ENCODE measurements around the gene PPIL4.
"Not testable (repeated sequence)": the region's sequence is repeated elsewhere in the genome, so short reads cannot be mapped to it uniquely, and the experiment has no call there.

PPIL4 gene

GRCh38 chr6:149500096-149500495 lies 45.7 kb downstream of the PPIL4 start:
- H3F3A ChIP-seq (ENCODE audit: control insufficient read depth, insufficient read depth), result peaks cover 14% of the 10 kb centered on the region
- H3K4me1 ChIP-seq (ENCODE audit: control insufficient read depth, low read length), result peaks cover 32% of the 10 kb centered on the region
- H4K20me1 ChIP-seq (ENCODE audit: control insufficient read depth, insufficient read depth, low read depth, low read length), result no peaks in the 10 kb centered on the region
- TF ChIP-seq EZH2phosphoT487 (IDR thresholded peaks at IDR 0.05; ENCODE audit: borderline replicate concordance, low read length), result no peak
- no peak for TF ChIP-seq CTCF (IDR thresholded peaks at IDR 0.05; ENCODE audit: low read depth, low read length, poor library complexity, severe bottlenecking)
- H3K9me3 ChIP-seq (ENCODE audit: control insufficient read depth, insufficient read depth, low read length), result no peaks in the 10 kb centered on the region
- H3K36me3 ChIP-seq (ENCODE audit: control insufficient read depth, low read length), result no peaks in the 10 kb centered on the region
- H3K9me2 ChIP-seq (replicated peaks; ENCODE audit: control insufficient read depth, low read length), result no peaks in the 10 kb centered on the region
- no peak overlapping the region for H3K4me2 ChIP-seq (ENCODE audit: low read length)
- H3K79me2 ChIP-seq (ENCODE audit: control insufficient read depth, low read length), result no peaks in the 10 kb centered on the region
- no peaks in the 10 kb centered on the region for H3K27me3 ChIP-seq (ENCODE audit: control insufficient read depth, low read length)
- H3K4me3 ChIP-seq (ENCODE audit: low read length), result no peak overlapping the region
- H3K27ac ChIP-seq (ENCODE audit: low read depth, low read length), result no peak overlapping the region

- Histone ChIP-seq H3K27ac (ENCODE audit: low read depth, low read length) (no peak overlapping the region), H3K4me3 (ENCODE audit: low read length) (no peak overlapping the region), H3K9me2 (replicated peaks; ENCODE audit: control insufficient read depth, low read length) (no peaks in the 10 kb centered on the region), H3K4me1 (ENCODE audit: control insufficient read depth, low read length) (peaks cover 42% of the 10 kb centered on the region), H3K36me3 (ENCODE audit: control insufficient read depth, low read length) (no peaks in the 10 kb centered on the region), H3F3A (ENCODE audit: control insufficient read depth, insufficient read depth) (peaks cover 11% of the 10 kb centered on the region), H3K27me3 (ENCODE audit: control insufficient read depth, low read length) (no peaks in the 10 kb centered on the region), H3K4me2 (ENCODE audit: low read length) (no peak overlapping the region), H3K79me2 (ENCODE audit: control insufficient read depth, low read length) (no peaks in the 10 kb centered on the region), H3K9me3 (ENCODE audit: control insufficient read depth, insufficient read depth, low read length) (no peaks in the 10 kb centered on the region), H4K20me1 (ENCODE audit: control insufficient read depth, insufficient read depth, low read depth, low read length) (no peaks in the 10 kb centered on the region)
- TF ChIP-seq EZH2phosphoT487 (IDR thresholded peaks at IDR 0.05; ENCODE audit: borderline replicate concordance, low read length) (no peak), CTCF (IDR thresholded peaks at IDR 0.05; ENCODE audit: low read depth, low read length, poor library complexity, severe bottlenecking) (no peak)
These were observed 46.8 kb downstream of the PPIL4 start for GRCh38 chr6:149499066-149499465.

GRCh38 chr6:149497365-149497764 lies 48.5 kb downstream of the PPIL4 start:
- H3F3A ChIP-seq (ENCODE audit: control insufficient read depth, insufficient read depth), result peaks cover 6% of the 10 kb centered on the region; the same call in 1 of the 2 replicates
- H3K4me1 ChIP-seq (ENCODE audit: control insufficient read depth, low read length), result peaks cover 47% of the 10 kb centered on the region
- TF ChIP-seq CTCF (IDR thresholded peaks at IDR 0.05; ENCODE audit: low read depth, low read length, poor library complexity, severe bottlenecking), result no peak
- no peak overlapping the region for H3K4me3 ChIP-seq (ENCODE audit: low read length)
- no peak overlapping the region for H3K4me2 ChIP-seq (ENCODE audit: low read length)
- no peaks in the 10 kb centered on the region for H3K36me3 ChIP-seq (ENCODE audit: control insufficient read depth, low read length)
- no peaks in the 10 kb centered on the region for H3K9me3 ChIP-seq (ENCODE audit: control insufficient read depth, insufficient read depth, low read length)
- H4K20me1 ChIP-seq (ENCODE audit: control insufficient read depth, insufficient read depth, low read depth, low read length), result no peaks in the 10 kb centered on the region
- no peaks in the 10 kb centered on the region for H3K27me3 ChIP-seq (ENCODE audit: control insufficient read depth, low read length)
- H3K27ac ChIP-seq (ENCODE audit: low read depth, low read length), result no peak overlapping the region
- H3K9me2 ChIP-seq (replicated peaks; ENCODE audit: control insufficient read depth, low read length), result no peaks in the 10 kb centered on the region
- no peaks in the 10 kb centered on the region for H3K79me2 ChIP-seq (ENCODE audit: control insufficient read depth, low read length)

- not testable (repeated sequence) for H3K27me3 ChIP-seq (ENCODE audit: control insufficient read depth, low read length); H3K36me3 ChIP-seq (ENCODE audit: control insufficient read depth, low read length); H3K27ac ChIP-seq (ENCODE audit: low read depth, low read length); H3K4me3 ChIP-seq (ENCODE audit: low read length); H3F3A ChIP-seq (ENCODE audit: control insufficient read depth, insufficient read depth); H4K20me1 ChIP-seq (ENCODE audit: control insufficient read depth, insufficient read depth, low read depth, low read length); H3K9me2 ChIP-seq (replicated peaks; ENCODE audit: control insufficient read depth, low read length); H3K79me2 ChIP-seq (ENCODE audit: control insufficient read depth, low read length); H3K4me2 ChIP-seq (ENCODE audit: low read length); H3K9me3 ChIP-seq (ENCODE audit: control insufficient read depth, insufficient read depth, low read length)
- H3K4me1 ChIP-seq (ENCODE audit: control insufficient read depth, low read length), result peaks cover 47% of the 10 kb centered on the region
These were observed 49.2 kb downstream of the PPIL4 start for GRCh38 chr6:149496597-149496996.

- H3F3A ChIP-seq (ENCODE audit: control insufficient read depth, insufficient read depth); H3K9me2 ChIP-seq (replicated peaks; ENCODE audit: control insufficient read depth, low read length); H3K27me3 ChIP-seq (ENCODE audit: control insufficient read depth, low read length); H3K36me3 ChIP-seq (ENCODE audit: control insufficient read depth, low read length); H3K9me3 ChIP-seq (ENCODE audit: control insufficient read depth, insufficient read depth, low read length); H3K79me2 ChIP-seq (ENCODE audit: control insufficient read depth, low read length); H4K20me1 ChIP-seq (ENCODE audit: control insufficient read depth, insufficient read depth, low read depth, low read length); H3K27ac ChIP-seq (ENCODE audit: low read depth, low read length): not testable (repeated sequence)
- Histone ChIP-seq H3K4me2 (ENCODE audit: low read length) (peak overlapping the region; percentile 42), H3K4me3 (ENCODE audit: low read length) (0 out of 2 replicates have a peak overlapping the region, but pooled peaks have one; percentile 4), H3K4me1 (ENCODE audit: control insufficient read depth, low read length) (peaks cover 49% of the 10 kb centered on the region)
These were observed 50.4 kb downstream of the PPIL4 start for GRCh38 chr6:149495349-149496016.

- H3K27ac ChIP-seq (ENCODE audit: low read depth, low read length); H3K79me2 ChIP-seq (ENCODE audit: control insufficient read depth, low read length); H3K9me2 ChIP-seq (replicated peaks; ENCODE audit: control insufficient read depth, low read length); H3K36me3 ChIP-seq (ENCODE audit: control insufficient read depth, low read length); H3K27me3 ChIP-seq (ENCODE audit: control insufficient read depth, low read length); H3K4me3 ChIP-seq (ENCODE audit: low read length); H4K20me1 ChIP-seq (ENCODE audit: control insufficient read depth, insufficient read depth, low read depth, low read length); H3F3A ChIP-seq (ENCODE audit: control insufficient read depth, insufficient read depth); H3K9me3 ChIP-seq (ENCODE audit: control insufficient read depth, insufficient read depth, low read length): not testable (repeated sequence)
- Histone ChIP-seq H3K4me1 (ENCODE audit: control insufficient read depth, low read length) (peaks cover 55% of the 10 kb centered on the region), H3K4me2 (ENCODE audit: low read length) (peak overlapping the region; percentile 42)
These were observed 51.0 kb downstream of the PPIL4 start for GRCh38 chr6:149494810-149495209.
